NCI-H2081 (cell line): ENCODE results near the gene CMTM8.

Experiments used
- DNase-seq, 2 experiments: peaks; one replicate each; lab custom pipeline; 2025; lab: John Stamatoyannopoulos, UW

Gene CMTM8

DNA sequence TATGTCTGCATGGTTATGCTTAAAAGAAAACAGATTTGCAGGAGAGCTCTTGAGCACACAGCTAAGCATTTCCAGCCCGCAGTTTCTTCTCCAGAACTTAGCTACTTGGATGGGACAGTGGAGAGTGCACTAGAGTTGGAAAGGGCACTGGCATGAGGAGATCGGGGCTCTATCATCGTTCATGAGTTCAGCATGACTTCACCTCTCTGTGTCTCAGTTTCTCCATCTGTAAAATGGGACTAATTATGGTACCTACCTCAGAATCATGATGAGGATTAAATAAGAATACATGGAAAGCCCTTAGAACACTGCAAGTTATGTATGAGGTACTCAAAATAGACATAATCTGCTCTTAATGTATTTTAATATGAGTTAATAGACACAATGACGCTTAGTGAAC, 69.9 kb downstream of the CMTM8 start:
- DNase-seq = no peak

DNA sequence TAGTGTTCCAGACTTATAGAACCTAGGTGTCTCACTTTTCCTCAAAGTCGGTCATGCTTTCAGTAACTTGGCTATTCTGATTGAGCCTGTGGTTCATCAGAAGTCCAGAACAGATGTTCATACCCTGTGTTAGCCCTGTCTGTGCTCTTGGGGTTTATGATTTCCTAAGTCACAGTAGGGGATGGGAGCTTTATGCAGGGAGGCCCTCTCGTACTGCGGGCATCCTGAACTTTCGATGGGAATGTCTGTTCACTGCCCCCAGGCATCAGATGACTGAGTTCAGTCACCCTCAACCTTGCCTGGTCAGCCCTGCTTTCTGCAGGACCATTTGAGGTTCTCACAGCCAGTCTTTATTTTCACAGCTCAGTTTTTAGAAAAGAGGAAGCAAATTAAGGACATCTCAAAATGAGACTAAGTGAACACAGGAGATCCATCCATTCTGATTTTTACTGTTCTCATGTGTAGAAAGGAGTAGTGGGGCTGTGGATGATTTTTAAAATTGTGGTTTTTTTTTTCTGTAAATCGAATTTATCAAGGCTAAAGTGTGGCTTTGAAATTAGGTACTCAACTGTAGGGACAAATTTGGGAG, 71.3 kb downstream of the CMTM8 start:
- DNase-seq = no peak

DNA sequence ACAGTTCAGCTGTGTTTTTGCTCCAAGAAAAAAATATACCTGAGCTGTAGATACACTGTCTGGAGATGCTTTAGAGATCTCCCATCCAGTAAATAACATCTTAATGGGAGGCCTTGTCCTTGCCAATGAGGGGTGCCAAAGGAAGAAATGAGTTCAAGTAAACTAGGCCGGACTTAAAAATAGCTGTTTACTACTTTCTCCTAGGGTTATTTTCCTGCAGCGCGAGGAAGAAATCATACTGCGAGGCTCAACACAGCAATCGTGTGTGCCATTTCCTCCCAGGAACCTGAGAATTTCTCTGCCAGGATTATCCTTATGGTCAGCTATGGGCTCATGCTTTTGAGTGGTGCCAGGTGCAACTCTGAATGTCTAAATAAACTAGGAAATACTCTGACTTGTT, 71.9 kb downstream of the CMTM8 start:
- DNase-seq = no peak

DNA sequence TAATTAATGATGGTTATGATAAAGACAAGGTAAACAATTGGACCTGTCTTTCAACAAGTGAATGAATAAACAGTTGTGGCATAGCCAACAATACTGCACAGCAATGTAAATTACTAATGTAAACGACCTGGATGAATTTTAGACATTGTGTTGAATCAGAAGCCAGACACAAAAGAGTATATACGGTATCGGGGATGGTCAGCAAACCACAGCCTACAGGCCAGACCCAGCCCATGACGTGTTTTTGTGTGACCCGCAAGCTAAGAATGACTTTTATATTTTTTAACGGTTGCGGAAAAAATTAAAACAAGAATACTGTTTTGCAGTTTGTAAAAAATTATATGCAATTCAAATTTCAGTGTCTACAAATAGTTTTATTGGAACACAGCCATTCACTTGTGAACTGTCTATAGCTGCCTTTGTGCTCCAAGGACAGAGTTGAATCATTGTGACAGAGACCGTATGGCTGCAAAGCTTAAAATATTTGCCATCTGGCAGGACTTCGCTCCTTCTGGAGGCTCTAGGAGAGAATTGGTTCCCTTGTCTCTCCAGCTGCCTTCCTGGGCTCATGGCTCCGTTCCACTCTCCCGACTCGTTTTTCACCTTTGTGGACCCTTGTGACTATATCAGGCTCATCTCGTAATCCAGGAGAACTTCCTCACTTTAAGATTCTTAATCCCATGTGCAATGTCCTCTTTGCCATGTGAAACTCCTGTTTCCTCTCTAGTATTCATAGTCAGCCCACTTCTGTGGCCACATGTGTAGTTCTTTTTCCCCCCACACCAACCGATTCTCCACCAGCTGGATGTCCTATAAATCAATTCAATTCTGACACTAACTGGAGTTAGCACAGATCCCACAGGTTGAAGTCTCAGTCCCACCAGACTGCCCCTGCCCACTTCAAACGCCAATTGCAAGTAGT, 72.7 kb downstream of the CMTM8 start:
- DNase-seq = no peak

DNA sequence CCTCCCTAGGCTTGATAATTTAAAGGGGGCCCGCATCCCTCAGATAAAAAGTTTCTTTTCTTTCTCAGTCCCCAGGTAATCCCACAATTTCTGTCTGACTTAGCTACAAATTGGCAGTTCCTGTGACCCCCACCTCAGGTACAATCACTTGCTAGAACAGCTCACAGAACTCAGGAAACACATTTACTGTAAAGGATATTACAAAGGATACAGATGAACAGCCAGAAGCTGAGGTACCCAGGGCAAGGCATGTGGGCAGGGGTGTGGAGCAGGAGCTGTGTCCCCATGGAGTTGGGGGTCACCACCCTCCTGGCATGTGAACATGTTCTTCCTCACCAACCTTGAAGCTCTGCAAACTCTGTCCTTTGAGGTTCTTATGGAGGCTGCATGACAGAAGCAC, 73.8 kb downstream of the CMTM8 start:
- DNase-seq = no peak

DNA sequence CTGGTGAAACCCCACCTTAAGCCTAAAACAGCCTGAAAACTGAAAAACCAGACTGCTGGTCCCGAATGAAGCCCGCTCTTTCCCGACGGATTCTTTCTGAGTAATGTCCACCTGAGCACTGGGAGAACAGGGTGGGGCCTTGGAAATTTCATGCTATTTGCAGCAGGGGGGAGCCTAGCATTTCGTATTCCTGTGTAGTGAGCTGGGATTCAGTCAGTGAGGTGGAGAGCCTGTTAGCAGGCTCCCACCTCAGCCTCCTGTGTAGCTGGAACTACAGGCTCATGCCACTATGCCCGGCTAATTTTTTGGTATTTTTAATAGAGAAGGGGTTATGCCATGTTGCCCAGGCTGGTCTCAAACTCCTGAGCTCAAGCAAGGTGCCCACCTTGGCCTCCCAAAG, 74.7 kb downstream of the CMTM8 start:
- no peak for DNase-seq

DNA sequence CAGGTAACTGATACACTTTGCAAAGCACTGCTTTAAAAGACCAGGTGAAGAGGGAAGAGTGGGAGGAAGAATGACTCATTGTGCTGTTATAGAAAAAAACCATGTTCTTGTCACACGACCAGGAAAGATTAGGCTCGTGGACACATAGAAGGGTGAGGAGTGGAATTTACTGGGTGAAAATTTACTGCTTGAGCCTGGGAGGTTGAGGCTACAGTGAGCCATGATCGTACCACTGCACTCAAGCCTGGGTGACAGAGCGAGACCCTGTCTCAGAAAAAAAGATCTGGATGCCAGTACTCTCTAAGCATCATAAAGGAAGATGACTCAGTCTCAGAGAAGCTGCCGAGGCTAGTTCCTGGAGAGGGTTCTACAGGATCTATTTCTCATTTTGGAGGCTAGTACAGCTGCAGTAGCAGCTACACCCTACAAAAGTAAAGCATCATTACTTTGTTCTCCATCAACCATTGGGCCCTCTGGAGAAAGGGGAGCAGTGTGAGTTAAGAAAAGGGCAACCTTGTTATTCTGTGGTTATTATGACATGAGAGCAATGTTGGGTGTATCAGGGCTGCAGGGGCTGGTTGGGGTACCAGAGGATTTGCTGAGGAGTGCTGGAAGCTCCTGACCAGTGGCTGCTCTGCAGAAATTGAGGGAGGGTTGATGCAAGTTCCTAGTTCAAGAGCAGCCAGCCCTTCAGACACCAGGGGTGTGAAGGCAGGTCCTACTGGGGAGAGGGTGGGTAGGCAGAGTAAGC, 75.4 kb downstream of the CMTM8 start:
- no peak for DNase-seq

DNA sequence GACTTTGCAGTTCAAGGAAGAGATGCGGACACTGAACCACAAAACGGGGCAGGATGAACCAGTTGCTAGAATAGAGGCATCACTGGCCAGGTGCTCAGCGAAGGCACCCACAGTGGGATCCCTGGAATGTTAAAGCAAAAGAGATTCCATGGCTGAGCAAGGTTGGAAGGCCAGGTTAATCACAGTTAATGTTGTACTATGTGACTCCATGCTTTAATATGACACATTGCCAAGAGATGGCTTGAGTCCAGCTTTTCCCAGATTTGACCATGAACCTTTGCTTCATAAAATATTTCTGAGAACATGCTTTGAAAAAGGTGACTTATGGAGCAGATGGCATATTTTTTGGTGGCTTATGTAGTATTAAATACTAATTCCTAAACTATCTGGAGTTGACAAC, 77.0 kb downstream of the CMTM8 start:
- DNase-seq = no peak

DNA sequence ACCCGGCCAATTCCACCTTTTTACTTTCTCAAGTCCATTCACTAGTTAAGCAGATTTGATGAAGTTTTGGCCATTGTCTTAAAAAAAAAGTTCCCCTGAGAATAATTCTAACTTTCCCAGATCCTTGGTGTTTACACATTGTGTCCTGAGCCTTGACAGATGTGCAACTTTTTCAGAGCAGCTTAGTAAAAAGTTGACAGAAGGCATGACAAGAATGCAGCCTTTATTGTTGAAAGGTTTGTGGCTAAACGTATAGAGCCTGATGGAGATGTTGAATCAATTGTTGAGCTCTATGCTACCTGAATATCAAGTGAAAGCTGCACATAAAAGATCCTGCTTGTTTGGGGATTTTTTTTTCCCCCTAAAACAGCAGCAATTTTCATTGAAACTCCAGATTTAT, 77.8 kb downstream of the CMTM8 start:
- DNase-seq = no peak

DNA sequence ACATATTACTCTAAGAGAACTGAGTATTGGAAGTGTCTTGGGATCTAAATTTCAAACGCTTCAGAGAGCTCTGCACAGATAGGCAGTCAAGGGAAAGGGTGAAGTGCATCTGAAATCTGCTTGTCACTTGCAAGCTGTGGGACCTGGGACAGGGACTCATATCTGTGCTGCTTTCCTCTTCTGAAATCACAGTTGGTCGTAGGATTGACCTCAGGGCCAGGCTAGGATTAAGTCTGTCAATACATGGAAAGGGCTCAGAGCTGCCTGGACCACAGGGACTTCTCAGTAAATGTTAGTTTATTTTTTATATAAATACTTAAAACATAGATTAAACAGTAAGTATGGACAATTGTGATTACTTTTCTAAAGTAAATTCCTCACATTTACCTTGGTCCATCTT, 78.5 kb downstream of the CMTM8 start:
- DNase-seq = no peak

DNA sequence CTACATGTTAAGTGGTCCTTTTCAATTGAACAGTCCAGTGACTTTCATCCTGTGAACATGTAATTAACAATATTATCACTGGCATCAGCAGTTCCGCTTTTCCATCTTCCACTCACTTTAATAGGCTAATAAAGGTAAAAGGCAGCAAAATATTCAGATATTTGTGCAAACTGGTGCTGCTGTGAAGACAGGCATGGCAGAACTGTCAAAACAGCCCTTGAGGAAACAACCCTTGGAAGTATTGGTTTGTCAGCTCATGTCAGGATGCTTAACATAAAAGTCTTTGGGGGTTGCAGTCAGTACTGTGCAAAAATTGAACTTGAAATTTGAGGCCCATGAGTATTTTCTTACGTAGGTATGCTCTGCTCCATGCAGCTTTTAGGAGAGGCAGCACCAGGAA, 81.1 kb downstream of the CMTM8 start:
- no peak for DNase-seq

DNA sequence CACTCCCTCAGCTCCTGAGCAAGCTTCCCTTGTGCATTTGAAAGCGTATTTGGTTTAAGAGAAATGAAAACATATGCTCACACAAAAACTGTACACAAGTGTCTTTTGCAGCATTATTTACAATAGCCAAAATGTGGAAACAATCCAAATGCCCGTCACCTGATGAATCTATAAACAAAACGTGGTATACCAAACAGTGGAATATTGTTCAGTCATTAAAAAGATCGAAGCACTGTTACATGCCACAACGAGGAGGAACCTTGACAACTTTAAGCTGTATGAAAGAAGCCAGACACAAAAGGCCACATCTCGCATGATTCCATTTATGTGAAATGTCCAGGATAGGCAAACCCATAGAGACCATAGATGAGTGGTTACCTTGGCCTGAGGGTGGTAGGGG, 81.6 kb downstream of the CMTM8 start:
- peak in 1 of 2 experiments; percentile 8 for DNase-seq

DNA sequence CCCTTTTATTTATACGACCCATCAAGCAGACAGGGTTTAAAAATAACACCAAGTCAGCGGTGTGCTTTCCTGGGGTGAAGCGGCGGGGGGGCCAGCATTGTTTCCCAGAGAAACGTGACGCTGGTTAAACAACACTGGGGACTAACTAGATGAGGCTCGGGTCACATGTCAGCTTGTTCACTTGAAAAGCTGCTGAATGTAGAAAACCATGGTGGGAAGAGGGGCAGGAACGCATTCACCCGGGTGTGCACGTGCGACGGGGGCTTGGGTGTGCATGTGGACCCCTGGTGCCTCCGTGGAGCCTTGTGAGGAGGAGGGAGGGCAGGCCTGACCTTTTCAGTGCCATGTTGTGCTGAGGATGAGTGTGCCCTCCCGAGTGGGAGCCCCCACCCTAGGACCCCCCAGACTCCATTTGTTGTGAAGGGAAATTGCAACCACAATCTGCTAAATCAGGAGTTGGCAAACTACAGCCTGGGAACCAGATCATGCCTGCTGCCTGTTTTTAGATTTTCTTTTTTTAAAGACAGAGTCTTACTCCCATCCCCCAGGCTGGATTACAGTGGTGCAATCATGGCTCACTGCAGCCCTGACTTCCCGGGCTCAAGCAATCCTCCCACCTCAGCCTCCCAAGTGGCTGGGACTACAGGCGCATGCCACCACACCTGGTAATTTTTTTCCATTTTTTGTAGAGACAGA, 82.8 kb downstream of the CMTM8 start:
- peak; percentile 49 to 74 for DNase-seq

DNA sequence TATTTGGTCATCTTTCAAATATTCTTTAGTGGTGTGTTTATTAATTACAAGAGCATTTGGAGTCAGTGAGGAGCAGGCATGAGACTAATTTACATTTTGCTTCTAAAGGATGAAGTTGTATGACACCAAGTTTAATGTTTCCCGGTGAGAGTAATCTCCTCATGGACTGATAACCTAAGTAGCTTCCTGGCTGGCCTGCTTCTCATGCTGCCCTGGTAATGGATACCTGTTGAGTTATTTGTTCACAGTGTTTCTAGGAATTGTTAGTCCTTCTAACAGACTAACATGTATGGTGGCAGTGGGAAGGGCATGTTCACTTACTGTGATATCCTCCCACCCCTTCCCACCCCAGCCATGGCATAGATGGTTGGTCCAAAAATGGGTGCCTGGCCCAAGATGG, 83.8 kb downstream of the CMTM8 start:
- no peak for DNase-seq

DNA sequence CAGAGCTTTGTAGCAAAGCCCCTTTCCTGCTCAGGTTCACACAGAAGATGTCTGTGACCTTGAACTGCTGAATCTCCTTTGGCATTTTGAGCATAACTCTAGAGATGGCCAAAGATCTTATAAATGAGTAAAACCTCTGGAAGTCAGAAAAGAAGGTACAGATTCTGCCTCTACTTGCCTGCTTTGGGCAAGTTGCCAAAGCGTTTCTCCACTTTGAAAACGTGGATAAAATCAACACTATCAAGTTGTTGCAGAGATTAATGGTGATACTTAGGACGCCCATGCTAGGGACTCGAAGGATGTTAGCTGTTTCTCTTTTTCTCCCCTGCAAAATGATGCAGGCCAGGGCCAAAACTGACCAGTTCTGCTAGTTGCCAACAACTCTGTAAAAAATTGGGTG, 85.1 kb downstream of the CMTM8 start:
- DNase-seq = no peak

DNA sequence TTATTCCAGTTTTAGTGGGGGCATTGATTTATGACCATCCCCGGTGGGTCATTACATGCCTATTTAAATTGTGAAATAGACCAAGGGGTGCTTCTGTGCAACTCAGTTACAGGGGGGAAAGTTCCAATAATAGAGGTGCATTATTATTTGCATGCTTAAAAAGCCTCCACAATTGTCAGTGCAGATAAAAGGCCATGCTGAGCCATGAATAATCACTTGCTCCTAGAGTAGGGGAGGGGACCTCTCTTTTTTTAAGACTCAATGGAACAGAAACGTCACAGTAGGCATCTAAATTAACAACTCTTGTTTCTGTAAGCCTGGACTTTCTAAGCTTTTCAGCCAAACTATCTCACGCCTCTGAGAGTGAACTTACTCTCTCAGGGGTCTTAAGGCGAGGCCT, 86.7 kb downstream of the CMTM8 start:
- no peak for DNase-seq

DNA sequence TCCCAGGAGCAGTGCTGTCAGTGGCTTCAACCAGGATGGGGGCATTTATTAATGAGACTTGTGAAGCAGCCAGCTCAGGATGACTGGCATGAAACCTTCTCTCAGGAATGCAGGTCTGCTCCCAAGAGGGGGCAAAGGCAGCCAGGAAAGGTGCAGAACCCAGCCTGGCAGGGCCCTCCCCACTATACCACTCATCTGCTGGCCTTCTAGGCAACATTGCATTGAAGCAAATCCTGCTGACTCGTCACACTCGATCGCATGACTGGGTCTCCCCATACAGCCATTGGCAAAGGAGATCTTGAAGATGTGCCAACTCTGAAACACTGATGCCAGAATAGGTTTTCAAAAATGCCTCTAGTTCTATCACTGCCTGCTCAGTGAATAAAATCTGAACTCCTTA, 87.4 kb downstream of the CMTM8 start:
- no peak for DNase-seq

DNA sequence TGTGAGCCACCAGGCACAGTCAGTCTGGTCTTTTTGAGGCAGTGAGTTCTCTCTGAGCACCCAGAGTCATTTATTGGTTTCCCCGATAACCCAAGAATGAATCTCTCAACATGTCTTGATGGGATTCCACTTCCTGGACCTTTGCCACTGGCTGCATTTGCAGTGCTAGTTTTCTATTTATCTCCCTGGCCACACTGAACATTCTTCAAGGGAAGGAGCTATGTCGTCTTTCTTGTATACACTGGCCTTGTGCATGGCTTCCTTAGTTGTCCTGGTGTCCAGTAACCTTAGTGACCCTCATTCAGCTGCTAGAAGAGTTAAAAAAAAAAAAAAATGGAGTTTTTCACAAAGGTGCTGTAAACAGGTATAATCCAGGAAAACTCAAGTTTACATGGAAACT, 88.3 kb downstream of the CMTM8 start:
- DNase-seq = no peak

DNA sequence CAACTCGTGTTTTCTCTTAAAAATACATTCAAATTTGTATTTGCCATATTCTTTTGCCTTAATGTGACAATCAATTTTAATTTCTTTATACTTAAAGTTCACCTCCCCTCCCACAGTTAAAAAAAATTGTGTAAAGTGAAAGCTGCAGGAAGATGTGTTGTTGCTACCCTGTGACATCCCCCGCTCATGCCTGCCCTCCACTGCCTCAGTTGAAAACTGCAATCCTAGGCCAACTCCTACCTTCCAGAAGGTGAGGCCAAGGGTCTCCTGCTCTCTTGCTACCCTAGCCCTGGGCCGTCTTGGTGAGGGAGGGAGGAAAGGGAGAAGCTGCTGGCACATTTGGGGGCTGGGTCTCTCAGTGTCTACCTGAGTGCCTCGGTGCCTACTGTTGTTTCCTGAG, 96.2 kb downstream of the CMTM8 start:
- DNase-seq = no peak

DNA sequence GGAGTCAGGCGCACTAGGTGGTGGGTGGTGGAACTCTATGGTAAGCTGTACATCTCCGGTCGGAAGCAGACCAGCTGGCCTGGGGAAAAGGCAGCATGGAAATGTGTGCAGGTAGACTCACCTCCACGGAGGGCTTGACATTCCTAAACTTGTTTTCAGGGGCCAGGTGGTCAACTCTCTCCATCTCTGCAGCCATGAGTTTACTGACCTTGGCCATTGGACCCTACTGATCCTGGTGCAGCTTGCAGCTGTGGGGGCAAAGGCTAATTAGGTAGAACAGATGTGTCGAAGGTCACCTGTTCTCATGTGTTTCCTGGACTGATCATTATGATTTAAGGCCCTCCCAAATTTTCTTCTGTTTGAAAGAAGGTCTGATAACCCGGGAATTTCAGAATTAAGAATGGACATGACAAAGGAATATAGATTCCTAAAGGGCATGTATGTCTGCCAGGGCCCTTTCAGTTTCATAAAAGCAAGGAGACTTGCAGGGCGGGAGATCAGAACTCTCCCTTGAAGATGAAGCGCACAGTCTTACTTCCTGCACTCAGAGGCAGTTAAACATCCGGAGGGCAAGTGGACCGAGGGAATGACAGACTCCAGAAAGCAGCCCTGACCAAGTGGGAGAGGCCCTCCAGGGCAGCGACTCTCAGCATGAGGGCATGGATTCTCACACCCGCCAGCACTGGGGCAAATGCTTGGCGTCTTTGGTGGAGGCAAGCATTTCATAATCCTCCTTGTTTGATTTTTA, 97.1 kb downstream of the CMTM8 start:
- no peak for DNase-seq

DNA sequence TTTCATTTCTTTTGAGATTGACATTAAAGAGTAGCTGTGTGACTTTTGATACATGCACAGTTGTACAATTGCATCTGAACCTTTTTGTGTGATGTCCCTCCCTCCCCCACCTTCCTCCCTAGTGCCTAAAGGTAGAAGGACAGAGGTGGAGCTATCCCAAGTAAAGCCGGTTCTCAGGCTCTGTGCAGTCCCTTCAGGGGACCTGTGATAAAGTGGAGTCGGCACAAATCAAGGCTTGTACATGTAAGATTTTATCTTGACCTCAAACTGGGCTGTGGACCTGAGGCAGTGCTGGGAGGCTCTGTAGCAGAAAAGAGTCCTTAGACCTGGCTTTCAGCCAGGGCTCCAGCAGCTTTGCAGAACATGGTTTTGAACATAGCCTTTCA, 97.6 kb downstream of the CMTM8 start:
- no peak for DNase-seq

DNA sequence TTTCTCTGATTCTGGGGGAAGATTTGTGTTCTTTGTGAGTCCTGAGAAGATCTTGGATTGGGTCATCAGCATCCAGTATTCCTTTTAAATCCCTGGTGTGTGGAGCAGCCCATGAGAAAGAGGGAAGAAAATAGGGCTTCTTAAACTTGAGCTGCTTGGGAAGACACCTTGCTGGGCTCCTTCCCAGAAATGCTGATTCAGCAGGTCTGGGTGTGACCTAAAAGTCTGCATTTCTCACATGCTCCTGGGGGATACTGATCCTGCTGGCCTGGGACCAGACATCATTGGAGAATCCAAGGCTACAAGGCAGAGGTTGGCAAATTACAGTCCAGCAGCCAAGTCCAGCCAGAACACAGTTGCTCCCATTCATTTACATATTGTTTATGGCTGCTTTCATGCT, 99.0 kb downstream of the CMTM8 start:
- no peak for DNase-seq
